ENCODE data around the gene TAOK3.
"Not testable (repeated sequence)": the region's sequence is repeated elsewhere in the genome, so short reads cannot be mapped to it uniquely, and the experiment has no call there.

TAOK3 gene

GRCh38 chr12:118337194-118337838, 35.4 kb downstream of the TAOK3 start:
- no peak for DNase-seq (ENCODE audit: low spot score)

GRCh38 chr12:118336123-118336522, 36.6 kb downstream of the TAOK3 start:
- DNase-seq (ENCODE audit: low spot score) = no peak

- DNase-seq (ENCODE audit: low spot score) = no peak
Measured at GRCh38 chr12:118334939-118335567, 37.7 kb downstream of the TAOK3 start.

- DNase-seq (ENCODE audit: low spot score) = no peak
Measured at GRCh38 chr12:118334241-118334640, 38.5 kb downstream of the TAOK3 start.

GRCh38 chr12:118332511-118332910, 40.2 kb downstream of the TAOK3 start:
- no peak for DNase-seq (ENCODE audit: low spot score)

- DNase-seq (ENCODE audit: low spot score) = peak; percentile 62
Measured at GRCh38 chr12:118330421-118331018, 42.2 kb downstream of the TAOK3 start.

GRCh38 chr12:118328486-118329330, 44.0 kb downstream of the TAOK3 start:
- DNase-seq (ENCODE audit: low spot score) = no peak

GRCh38 chr12:118327391-118327790, 45.3 kb downstream of the TAOK3 start:
- no peak for DNase-seq (ENCODE audit: low spot score)

GRCh38 chr12:118326991-118327390, 45.7 kb downstream of the TAOK3 start:
- DNase-seq (ENCODE audit: low spot score) = no peak

GRCh38 chr12:118325081-118325480, 47.6 kb downstream of the TAOK3 start:
- DNase-seq (ENCODE audit: low spot score) = no peak

- no peak for DNase-seq (ENCODE audit: low spot score)
Measured at GRCh38 chr12:118319627-118320026, 53.1 kb downstream of the TAOK3 start.

GRCh38 chr12:118318744-118319143, 54.0 kb downstream of the TAOK3 start:
- no peak for DNase-seq (ENCODE audit: low spot score)

GRCh38 chr12:118317729-118318128, 55.0 kb downstream of the TAOK3 start:
- DNase-seq (ENCODE audit: low spot score) = no peak

GRCh38 chr12:118315821-118316220, 56.9 kb downstream of the TAOK3 start:
- DNase-seq (ENCODE audit: low spot score) = no peak

GRCh38 chr12:118312578-118312977, 60.1 kb downstream of the TAOK3 start:
- no peak for DNase-seq (ENCODE audit: low spot score)

- DNase-seq (ENCODE audit: low spot score) = no peak
Measured at GRCh38 chr12:118311666-118312065, 61.0 kb downstream of the TAOK3 start.

GRCh38 chr12:118310320-118310719, 62.4 kb downstream of the TAOK3 start:
- DNase-seq (ENCODE audit: low spot score) = no peak

GRCh38 chr12:118308006-118308405, 64.7 kb downstream of the TAOK3 start:
- DNase-seq (ENCODE audit: low spot score) = not testable (repeated sequence)

- no peak for DNase-seq (ENCODE audit: low spot score)
Measured at GRCh38 chr12:118307069-118307954, 65.4 kb downstream of the TAOK3 start.

- no peak for DNase-seq (ENCODE audit: low spot score)
Measured at GRCh38 chr12:118304093-118304492, 68.6 kb downstream of the TAOK3 start.

GRCh38 chr12:118302053-118302452, 70.7 kb downstream of the TAOK3 start:
- no peak for DNase-seq (ENCODE audit: low spot score)
